ENCODE measurements around the gene QPRT.

- TF ChIP-seq, protein P1, sequence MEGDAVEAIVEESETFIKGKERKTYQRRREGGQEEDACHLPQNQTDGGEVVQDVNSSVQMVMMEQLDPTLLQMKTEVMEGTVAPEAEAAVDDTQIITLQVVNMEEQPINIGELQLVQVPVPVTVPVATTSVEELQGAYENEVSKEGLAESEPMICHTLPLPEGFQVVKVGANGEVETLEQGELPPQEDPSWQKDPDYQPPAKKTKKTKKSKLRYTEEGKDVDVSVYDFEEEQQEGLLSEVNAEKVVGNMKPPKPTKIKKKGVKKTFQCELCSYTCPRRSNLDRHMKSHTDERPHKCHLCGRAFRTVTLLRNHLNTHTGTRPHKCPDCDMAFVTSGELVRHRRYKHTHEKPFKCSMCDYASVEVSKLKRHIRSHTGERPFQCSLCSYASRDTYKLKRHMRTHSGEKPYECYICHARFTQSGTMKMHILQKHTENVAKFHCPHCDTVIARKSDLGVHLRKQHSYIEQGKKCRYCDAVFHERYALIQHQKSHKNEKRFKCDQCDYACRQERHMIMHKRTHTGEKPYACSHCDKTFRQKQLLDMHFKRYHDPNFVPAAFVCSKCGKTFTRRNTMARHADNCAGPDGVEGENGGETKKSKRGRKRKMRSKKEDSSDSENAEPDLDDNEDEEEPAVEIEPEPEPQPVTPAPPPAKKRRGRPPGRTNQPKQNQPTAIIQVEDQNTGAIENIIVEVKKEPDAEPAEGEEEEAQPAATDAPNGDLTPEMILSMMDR (IDR thresholded peaks at IDR 0.05; ENCODE audit: low read depth, low read length): no peak
- no peak for TF ChIP-seq EZH2phosphoT487 (IDR thresholded peaks at IDR 0.05; ENCODE audit: low read depth)
These were observed 4.6 kb downstream of the QPRT start for GRCh38 chr16:29683543-29684090.
